NCI-H510A (cell line): ENCODE measurements around the gene RAC2.
"Not testable (repeated sequence)": the region's sequence is repeated elsewhere in the genome, so short reads cannot be mapped to it uniquely, and the experiment has no call there.

ENCODE experiments used
- DNase-seq: peaks from one replicate; lab custom pipeline; 2025; lab: John Stamatoyannopoulos, UW

The RAC2 gene

DNA sequence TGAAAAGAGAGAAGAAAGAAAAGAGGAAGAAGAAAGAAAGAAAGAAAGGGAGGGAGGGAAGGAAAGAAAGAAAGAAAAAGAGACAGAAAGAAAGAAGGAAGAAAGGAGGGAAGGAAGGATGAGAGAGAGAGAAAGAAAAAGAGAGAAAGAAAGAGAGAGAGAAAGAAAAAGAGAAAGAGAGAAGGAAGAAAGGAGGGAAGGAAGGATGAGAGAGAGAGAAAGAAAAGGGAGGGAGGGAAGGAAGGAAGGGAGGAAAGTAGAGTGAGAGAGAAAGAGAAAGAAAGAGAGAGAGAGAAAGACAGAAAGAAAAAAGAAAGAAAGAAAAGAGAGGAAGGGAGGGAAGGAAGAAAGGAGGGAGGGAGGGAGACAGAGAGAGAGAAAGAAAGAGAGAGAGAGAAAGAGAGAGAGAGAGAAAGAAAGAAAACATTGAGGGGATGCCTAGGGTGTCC lies 11.5 kb upstream of the RAC2 start:
- no peak for DNase-seq

DNA sequence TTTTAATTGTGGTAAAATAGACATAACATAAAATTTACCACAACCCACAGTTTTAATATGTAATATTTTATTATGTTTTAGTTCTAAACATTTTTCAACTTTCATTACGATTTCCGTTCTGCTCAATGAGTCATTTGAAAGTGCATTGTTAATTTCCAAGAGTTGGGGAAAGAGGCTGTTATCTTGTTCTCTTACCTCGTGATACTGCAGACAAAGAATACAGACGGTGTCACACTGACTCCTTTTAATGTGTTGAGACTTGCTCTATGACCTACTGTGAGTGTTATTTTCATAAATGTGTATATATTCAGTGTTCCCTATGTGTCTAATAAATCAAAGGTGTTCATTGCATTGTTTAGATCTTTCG lies 10.8 kb upstream of the RAC2 start:
- DNase-seq = no peak

DNA sequence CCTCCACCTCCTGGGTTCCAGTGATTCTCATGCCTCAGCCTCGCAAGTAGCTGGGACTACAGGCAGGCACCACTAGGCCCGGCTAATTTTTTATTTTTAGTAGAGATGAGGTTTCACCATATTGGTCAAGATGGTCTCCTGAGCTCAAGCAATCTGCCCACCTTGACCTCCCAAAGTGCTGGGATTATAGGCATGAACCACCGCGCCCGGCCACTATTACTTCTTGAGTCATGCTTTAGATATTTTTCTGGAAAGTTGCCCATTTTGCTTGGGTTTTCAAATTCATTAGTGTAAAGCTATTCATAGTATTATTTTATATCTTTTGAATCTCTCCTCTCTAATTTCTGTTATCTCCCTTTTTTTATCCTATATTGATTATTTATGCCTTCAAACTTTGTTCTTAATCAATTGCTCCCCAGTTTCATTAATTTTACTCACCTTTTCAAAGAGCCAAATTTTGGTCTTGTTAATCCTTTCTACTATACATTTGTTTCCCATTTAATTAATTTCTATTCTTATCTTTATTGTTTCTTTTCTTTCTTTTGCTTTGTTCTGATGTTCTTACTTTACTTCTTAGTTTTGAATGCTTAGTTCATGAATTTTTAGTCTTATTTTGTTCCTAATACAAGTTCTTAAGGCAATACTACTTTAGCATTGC lies 10.3 kb upstream of the RAC2 start:
- no peak for DNase-seq

DNA sequence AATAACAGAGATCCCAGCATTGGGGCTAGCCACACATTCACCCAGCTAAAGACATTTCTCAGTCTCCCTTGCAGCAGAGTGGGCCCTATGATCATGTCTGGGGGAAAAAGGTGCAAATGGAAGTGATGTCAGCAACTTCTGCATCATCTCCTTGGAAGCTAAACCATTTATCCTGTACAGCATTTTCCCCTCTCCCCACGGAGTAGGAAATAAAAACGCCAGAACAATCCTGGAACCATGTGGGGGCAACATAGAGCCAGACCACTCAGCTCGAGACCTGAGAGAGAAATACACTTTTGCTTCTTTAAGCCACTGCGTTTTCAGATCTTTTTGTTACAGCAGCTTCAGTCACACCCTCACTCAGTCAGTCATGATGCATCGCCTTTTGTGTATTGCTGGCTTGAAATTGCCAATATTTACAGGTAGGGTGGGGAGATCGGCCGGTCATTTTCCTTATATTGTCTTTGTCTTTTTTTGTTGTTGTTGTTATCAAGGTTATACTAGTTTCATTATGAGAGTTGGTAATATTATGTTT lies 9.1 kb upstream of the RAC2 start:
- DNase-seq = no peak

DNA sequence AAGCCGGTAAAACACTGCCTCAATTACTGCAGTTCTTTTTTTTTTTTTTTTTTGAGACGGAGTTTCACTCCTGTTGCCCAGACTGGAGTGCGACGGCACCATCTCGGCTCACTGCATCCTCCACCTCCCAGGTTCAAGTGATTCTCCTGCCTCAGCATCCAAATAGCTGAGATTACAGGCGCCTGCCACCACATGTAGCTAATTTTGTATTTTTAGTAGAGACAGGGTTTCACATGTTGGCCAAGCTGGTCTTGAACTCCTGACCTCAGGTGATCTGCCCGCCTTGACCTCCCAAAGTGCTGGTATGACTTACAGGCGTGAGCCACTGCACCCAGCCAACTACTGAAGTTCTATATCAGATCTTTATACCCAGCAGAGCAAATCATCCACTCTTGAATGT lies 7.8 kb upstream of the RAC2 start:
- DNase-seq = not testable (repeated sequence)

DNA sequence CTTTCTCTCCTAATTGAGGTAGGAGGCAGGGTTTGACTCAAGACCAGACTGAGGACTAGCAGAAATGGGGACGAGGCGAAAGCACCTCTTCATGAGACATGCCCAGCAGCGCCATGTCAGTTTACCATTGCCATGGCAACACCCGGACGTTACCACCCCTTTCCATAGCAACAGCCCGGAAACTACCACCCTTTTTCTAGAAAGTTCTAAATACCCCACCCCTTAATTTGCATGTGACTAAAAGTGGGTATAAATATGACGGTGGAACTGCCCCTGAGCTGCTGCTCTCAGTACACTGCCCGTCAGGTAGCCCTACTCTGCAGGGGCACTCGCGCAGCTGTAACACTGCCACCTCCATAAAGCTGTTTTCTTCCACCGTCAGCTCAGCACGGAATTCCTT lies 5.9 kb upstream of the RAC2 start:
- DNase-seq = no peak

DNA sequence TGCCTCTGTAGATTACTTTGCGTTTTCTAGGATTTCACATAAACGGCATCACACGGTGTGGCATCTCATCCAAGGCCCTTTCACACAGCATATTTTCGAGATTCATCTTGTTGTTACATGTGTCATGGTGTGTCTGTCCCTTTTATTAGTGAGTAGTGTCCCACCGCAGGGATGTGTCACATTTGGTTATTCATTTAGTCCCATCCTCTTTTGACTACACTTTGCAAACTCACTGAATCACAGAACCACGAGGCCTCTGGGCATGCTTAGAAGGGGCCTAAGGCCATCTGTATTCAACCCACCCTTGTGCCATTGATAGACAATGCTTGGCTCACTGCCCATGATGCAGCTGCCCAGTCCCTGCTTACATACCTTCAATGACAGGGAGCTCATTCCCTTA lies 4.2 kb upstream of the RAC2 start:
- DNase-seq = no peak

DNA sequence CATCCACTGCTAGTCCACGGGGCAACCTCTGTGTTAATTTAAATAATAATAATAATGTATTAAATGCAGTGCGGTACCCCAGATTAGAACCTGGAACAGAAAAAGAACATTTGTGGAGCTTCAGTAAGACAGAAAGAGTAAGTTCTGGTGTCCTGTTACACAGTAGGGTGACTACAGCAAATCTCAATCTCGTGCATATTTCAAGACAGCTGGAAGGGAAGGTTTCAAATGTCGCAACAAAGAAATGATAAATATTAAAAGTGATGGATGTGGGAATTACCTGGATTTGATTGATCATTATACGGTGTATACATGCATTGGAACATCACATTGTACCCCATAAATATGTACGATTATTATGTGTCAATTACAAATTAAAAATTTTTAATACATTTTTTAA lies 1.7 kb upstream of the RAC2 start:
- no peak for DNase-seq

DNA sequence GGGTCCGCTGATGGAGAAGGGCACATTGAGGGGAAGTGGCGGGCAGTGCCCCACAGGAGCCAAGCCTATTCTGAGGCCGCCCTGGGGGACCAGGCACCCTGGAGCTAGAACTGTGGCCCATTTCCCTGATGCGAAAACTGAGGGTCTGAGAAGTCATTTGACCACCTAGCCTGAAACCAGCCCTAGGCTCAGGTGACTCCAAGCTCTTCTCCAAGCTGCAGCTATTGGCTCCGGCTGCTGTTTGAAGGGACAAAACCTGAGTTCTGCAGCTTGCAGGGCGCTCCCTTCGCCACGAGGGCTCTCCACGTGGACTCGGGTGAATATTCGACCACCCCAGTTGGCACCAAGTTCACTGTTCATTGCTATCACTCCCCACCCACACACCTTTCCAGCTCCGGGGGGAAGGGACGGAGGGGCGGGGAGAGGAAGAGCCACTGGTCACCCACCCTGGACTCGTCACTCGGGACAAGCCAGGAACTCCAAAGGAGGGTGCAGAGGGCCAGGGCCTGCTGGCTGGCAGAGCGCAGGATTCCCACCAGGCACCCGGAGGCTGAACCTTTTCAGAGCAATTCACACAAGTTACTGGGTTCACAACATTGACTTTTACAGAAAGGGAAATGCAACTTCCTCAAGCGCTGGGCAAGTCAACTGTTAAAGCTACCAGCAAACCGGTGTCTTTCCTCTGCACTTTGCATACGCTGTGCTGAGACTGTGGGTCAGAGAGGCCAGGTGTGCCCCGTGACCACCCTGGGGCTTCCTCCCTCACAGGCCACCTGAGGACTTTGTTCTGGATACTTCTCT lies 1.1 kb upstream of the RAC2 start:
- DNase-seq = no peak

DNA sequence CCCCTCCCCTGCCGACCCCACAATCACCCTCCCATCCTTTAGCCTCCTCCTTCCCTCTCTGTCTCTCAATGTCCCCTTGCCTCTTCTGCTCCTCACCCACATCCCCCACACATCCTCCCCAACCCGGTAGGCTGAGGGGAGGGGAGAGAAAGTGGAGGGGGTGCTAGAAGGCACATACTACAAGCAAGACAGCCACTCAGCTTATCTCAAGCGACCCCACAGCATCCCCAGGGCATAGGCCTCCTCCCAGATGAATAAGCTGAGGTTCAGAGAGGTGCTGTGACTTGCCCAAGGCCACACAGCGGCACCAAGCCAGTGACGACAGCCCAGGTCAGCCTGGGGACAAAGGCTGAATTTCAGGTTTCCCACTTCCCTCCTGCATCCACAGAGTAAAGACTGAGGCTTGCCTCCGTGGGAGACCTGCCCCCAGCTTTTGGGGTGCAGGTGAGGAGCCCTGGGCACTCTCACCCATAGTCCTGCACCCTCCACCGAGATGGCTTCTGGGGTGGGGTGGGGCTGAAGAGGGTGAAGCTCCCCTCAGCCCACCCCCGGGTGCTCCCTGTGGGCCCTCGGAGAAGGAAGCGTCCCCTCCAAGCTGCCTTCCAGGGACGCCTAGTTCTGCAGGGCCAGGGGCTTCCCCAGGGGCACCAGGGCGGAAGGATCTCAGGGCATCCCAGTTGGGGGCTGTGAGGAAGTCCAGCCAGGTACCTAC lies 511 bp downstream of the RAC2 start:
- DNase-seq = no peak

DNA sequence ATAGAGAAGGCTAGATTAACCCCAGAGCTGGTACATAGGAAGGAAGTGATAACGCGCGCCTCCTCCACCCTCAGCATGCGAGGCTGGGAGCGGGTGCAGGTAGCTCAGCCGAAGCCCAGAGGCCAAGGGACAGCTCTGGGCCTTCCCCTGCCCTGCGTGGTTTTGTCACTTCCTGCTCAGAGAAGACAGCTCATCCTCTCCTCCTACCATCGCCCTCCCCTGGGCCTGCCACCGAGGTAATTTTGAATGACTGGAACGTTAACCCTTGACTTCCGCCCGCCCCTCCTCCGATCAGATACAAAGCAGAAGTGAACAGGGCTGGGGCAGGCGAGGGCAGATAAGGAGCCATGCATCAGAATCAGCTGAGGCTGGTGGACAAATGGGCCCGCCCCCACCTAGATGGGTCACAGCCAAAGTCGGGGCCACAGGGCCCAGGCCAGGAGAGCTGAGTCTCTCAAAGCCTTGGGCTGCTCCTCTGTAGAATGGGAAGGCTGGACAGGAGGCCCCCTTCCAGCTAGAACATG lies 1.6 kb downstream of the RAC2 start:
- DNase-seq = no peak

DNA sequence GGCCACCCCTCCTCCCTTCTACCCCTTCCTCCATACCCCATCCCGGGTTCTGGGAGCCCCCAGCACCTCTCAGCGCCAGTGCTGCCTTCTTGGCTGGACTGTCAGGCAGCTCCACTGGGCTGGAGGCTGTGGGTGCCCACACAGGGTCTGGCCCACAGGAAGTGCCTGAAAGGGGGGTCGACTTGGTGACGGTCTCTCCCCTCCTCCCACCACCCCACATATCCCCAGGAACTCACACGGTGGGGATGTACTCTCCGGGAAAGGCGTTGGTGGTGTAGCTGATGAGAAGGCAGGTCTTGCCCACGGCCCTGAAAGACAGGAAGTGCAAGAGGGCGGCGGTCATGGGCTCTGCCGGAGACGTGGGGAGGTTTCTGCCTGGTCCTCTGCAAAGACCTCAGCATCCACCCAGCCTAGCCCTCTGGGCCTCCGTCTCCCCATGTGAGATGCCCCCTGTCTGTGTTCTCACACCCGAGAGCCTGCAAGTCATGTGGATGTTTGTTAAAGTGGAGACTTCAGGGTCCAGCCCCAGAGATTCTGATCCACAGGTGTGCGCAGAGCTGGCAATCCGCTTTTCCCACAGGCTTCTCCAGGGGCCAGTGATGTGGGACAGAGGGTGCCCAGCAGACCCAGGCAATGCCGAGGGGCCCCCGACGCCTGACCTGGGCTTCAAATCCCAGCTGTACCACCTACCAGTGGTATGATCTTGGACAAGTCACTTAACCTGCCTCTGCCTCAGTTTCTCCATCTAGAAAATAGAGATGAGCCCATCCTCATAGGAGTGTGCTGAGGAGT lies 2.5 kb downstream of the RAC2 start:
- no peak for DNase-seq

DNA sequence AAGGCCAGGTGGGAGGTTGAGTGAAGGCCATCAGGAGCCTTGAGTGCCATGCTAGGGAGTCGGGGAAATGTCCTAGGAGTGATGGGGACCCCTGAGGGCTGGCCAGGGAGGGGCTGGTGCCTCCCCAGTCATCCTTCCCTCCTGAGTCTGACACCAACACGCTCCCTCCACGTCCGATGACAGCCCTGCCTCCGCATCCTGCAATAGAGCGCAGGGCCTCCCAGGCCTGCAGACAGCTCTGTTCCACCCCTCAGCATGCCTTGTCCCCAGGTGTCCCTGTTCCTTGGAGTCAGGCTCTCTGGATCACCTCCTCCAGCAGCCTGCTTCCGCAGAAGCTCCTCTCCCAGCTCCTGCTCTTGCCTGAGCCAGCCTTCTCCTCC lies 3.1 kb downstream of the RAC2 start:
- no peak for DNase-seq

DNA sequence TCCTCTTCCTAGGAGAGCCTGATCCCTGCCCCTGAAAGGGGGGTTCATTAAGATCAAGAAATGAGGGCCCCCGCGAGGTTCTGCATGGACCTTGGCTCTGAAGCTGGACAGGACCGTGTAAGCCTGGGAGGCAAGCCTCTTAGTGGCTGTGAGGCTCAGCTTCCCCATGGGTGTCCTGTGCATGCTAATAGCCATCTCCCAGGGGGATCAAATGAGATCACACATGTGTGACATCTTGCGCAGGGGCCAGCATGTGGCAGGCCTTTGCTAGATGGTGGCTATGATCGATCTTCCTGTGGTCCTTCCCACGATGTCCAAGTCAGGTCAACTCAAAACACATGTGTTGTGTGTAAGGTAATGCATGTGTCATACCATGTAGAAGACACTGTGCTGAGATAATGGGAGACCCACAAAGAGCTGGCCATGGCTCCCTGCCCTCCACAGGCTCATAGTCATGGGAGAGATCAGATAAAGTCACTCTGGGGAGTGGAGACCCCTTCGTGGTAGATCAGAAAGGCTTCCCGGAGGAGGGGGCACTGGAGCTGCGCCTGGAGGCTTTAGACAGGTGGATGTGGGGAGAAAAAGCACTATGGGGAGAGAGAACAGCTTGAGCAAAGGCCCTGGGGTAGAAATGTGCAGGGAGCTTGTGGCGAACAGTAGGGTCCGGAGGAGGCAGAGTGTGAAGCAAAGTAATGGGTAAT lies 3.7 kb downstream of the RAC2 start:
- no peak for DNase-seq

DNA sequence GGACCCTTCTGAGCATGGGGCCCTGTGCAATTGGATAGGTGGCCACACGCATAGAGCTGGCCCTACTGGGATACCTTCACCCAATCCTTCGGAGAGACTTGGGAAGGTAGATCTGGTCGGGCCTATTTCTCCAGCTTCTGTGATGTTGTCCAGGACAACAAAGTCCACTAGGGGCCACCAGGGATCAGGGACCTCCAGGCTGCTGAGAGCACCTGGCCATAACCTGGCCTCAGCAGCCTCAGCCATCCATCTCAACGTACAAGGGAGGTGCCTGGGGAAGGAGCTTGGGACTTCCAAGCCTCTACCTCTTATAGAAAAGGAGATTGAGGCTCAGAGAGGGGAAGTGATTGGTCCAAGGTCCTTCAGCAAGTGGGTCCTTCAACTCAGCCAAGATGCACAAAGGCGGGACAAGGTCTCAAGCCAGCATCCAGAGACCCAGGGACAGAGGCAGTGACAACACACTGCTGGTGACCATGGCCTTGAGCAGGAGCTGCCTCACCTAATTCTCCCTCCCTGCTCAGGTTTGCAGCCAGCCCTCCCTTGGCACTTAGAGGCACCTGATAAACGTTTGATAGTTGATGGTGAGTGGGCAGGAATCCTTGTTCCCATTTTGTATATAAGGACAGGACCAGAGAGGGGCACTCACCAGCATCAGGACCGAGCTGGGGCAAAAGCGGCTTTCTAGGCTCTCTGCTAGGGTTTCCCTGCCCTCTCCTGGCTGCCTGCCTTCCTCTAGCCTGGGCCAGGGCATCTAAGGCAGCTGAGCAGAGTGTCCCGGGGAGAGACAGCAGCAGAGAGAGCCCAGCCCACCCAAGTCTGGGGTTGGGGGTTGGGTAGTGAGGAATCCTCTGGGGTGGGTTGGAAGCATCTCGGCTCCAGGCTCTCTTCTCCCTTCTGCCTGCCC lies 4.5 kb downstream of the RAC2 start:
- DNase-seq = no peak

DNA sequence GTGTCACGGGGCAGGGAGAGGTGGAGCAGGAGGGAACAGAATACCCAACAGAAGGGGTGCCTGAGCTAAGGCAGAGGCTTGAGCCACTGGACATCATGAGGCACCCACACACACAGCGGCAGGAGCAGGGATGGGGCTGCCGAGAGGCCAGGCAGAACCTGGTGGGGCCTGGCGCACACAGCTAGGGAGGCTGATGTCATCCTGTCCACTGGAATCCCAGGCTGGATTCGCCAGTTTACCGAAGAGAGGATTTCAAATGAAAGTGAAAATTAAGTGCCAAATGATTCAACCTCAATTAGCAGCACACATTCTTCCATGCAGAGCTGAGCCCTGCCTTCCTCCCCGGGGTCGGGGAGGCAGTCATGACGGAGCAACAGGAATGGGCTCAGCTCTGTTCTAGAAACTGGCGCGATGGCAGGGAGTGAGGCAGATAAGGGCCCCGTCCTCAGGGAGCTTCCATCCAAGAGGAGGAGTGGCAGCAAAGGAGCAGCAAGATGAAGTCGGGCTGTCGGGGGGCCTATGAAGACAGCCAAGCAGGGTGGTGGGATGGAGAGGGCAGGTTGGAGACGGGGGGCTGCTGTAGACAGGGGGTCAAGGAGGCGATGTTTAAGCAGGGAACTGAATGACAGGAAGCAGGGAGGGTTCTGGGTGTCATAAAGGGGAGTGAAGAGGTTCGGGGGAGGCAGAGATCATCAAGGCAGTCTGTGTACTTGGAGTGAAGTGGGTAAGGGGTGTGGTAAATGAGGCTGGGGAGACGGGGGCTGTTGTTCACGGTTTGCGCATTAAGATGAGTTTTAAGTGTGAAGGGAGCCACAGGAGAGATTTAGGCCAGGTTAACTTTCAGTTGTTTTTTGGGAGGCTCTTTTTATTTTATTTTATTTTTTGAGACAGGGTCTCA lies 6.4 kb downstream of the RAC2 start:
- no peak for DNase-seq

DNA sequence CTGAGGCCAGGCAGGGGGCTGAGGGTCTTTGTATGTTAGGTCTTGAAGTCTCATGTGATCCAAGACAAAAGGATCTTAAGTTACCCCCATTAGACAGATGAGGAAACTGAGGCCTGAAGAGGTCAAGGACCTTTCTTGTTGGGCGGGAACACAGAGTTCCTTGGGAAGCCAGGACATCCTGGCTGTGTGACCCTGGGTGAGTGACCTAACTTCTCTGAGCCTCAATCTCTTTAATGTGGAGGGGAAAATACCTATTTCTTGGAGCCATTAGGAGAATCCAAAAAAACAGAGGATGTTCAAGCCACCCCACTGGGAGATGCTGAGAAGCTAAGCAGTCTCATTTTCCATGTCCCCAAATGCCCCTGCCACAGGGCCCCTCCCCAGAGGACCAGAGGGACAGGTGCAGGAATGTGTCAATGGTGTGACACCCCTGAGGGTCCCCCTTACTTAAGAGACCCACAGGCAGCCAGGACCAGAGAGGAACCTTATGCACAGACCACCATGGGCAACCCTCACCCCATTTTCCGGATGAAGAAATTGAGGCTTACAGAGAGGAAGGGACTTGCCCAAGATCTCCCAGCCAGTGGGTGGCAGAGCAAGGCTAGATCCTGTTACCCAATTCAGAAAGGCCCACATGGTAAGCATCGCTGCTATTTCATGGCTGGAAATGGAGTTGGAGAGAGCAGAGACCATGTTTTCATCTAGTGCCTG lies 8.0 kb downstream of the RAC2 start:
- DNase-seq = no peak
